CD8-positive, alpha-beta memory T cell (primary cell): ENCODE measurements around the gene SCAP. TPM values are rescaled to one million over a fixed set of nuclear protein-coding genes. Genes with fewer than 3 reads are reported as not detected.
"Not testable (repeated sequence)": the region's sequence is repeated elsewhere in the genome, so short reads cannot be mapped to it uniquely, and the experiment has no call there.

ENCODE experiments used
- CTCF ChIA-PET: fragments of 350-600 bp; sonication (Branson Sonifier 250); formaldehyde crosslinking; loops from one replicate; lab custom pipeline; 2021; ENCODE audit warnings: antibody characterized with exemption; lab: Charles Lee
- POLR2A ChIA-PET: fragments of 350-600 bp; sonication (Branson Sonifier 250); formaldehyde crosslinking; loops from one replicate; lab custom pipeline; 2021; ENCODE audit warnings: antibody characterized with exemption; lab: Charles Lee
- DNase-seq, 5 donors: peaks; one replicate each; pipeline versions ENCODE4 v3.0.0 to v3.0.0-alpha.2; 2020 to 2022; ENCODE audit warnings: mixed read lengths in 1 of 5
- H3K27ac ChIP-seq: one replicate; pipeline ENCODE4 v1.7.0; 2013; ENCODE audit warnings: low read depth, mild to moderate bottlenecking, low read length, moderate library complexity
- H3K27me3 ChIP-seq: 2 replicates; pipeline ENCODE4 v1.7.0; 2013; ENCODE audit warnings: low read length, mild to moderate bottlenecking; ENCODE audit not compliant: insufficient read depth, poor library complexity, severe bottlenecking
- H3K36me3 ChIP-seq: 2 replicates; pipeline ENCODE4 v1.7.0; 2013; ENCODE audit warnings: mild to moderate bottlenecking, low read length, moderate library complexity; ENCODE audit not compliant: insufficient read depth
- H3K4me1 ChIP-seq: 2 replicates; pipeline ENCODE4 v1.7.0; 2013; ENCODE audit warnings: mild to moderate bottlenecking, low read length, moderate library complexity; ENCODE audit not compliant: insufficient read depth
- H3K4me3 ChIP-seq: 2 replicates; pipeline ENCODE4 v1.7.0; 2013; ENCODE audit warnings: mild to moderate bottlenecking, low read length
- H3K9me3 ChIP-seq: 2 replicates; pipeline ENCODE4 v1.7.0; 2013; ENCODE audit warnings: mild to moderate bottlenecking, low read length
- H3K27ac Mint-ChIP-seq, 8 donors: one replicate each; pipeline ENCODE4 v1.8.0; 2020 to 2021; ENCODE audit warnings: mixed read lengths in 8 of 8, mild to moderate bottlenecking in 6 of 8, inconsistent platforms in 3 of 8, moderate library complexity in 3 of 8
- H3K27me3 Mint-ChIP-seq, 2 donors: one replicate each; pipeline ENCODE4 v1.8.0; 2020 to 2021; ENCODE audit warnings: mixed read lengths in 2 of 2, mild to moderate bottlenecking in 1 of 2, moderate library complexity in 1 of 2
- H3K36me3 Mint-ChIP-seq, 3 donors: one replicate each; pipeline ENCODE4 v1.8.0; 2020 to 2021; ENCODE audit warnings: mixed read lengths in 3 of 3, inconsistent platforms in 1 of 3, mild to moderate bottlenecking in 1 of 3
- H3K4me1 Mint-ChIP-seq, 3 donors: one replicate each; pipeline ENCODE4 v1.8.0; 2020 to 2021; ENCODE audit warnings: mixed read lengths in 3 of 3, inconsistent platforms in 1 of 3, mild to moderate bottlenecking in 1 of 3
- H3K4me3 Mint-ChIP-seq, 7 donors: one replicate each; pipeline ENCODE4 v1.8.0; 2020 to 2021; ENCODE audit warnings: mixed read lengths in 7 of 7, mild to moderate bottlenecking in 6 of 7, moderate library complexity in 4 of 7, inconsistent platforms in 2 of 7
- H3K9me3 Mint-ChIP-seq, 5 donors: one replicate each; pipeline ENCODE4 v1.8.0; 2020 to 2022; ENCODE audit warnings: mixed read lengths in 5 of 5, mild to moderate bottlenecking in 3 of 5, moderate library complexity in 2 of 5, inconsistent platforms in 1 of 5
- polyA plus RNA-seq: library from polyadenylated mRNA; unstranded; fragments of 300-500 nt; fragmentation: Illumina TruSeq; gene quantifications from one replicate; pipeline ENCODE4 v1.2.3, GENCODE V29; 2021
- total RNA-seq, 2 experiments: library from RNA; stranded (reverse); gene quantifications; one replicate each; pipeline ENCODE4 v1.2.3, GENCODE V29; 2021

SCAP gene
- total and polyA plus RNA-seq, 3 experiments from 2014 or later, result 60.3 to 73.4 (median 66.4) TPM

DNA sequence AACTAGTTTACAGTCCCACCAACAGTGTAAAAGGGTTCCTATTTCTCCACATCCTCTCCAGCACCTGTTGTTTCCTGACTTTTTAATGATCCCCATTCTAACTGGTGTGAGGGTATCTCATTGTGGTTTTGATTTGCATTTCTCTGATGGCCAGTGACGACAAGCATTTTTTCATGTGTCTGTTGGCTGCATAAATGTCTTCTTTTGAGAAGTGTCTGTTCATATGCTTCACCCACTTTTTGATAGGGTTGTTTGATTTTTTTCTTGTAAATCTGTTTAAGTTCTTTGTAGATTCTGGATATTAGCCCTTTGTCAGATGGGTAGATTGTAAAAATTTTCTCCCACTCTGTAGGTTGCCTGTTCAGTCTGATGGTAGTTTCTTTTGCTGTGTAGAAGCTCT is 7.4 kb downstream of the SCAP start:
- H3K4me3 ChIP-seq, H3K4me3 Mint-ChIP-seq, H3K9me3 ChIP-seq, H3K27me3 ChIP-seq, H3K4me1 ChIP-seq, H3K27ac ChIP-seq, H3K36me3 ChIP-seq, H3K27me3 Mint-ChIP-seq, CTCF ChIA-PET, POLR2A ChIA-PET, H3K9me3 Mint-ChIP-seq, DNase-seq, H3K27ac Mint-ChIP-seq: not testable (repeated sequence)
- peaks cover 23 to 60% (median 50%) of the 10 kb centered on the region in 3 donors for H3K4me1 Mint-ChIP-seq
- peaks cover 14 to 22% (median 19%) of the 10 kb centered on the region in 3 donors for H3K36me3 Mint-ChIP-seq

DNA sequence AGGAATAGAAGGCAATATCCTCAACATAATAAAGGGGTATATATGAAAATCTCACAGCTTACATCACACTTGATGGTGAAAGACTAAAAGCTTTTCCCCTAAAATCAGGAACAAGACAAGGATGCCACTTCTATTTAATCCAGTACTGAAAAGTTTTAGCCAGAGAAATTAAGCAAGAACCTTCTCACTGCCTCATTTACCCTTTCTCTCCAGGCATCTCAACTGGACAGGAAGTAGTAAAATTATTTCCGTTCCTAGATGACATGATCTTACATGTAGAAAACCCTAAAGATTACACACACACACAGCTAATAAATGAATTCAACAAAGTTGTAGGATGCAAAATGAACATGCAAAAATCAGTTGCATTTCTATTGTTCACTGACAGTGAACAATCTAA is 11.2 kb downstream of the SCAP start:
- Mint-ChIP-seq H3K4me3 (no peak overlapping the region), H3K4me1 (peaks cover 25 to 59% (median 36%) of the 10 kb centered on the region in 3 donors), H3K36me3 (peaks cover 13 to 29% (median 26%) of the 10 kb centered on the region in 3 donors), H3K27ac (peak overlapping the region in 1 of 8 donors; percentile 35), H3K9me3 (peaks cover under 1 to 5% (median 4%) of the 10 kb centered on the region in 5 donors), H3K27me3 (no peaks in the 10 kb centered on the region)
- no peaks in the 10 kb centered on the region for H3K9me3 ChIP-seq
- CTCF ChIA-PET, result interaction anchor here (1.4 kb wide), 1 partner anchor 42 kb away, joined by 3 read pairs; no protein-coding TSS in a partner anchor
- no peaks in the 10 kb centered on the region for H3K36me3 ChIP-seq
- H3K27ac ChIP-seq, result no peak overlapping the region
- no peak for DNase-seq
- no peaks in the 10 kb centered on the region for H3K27me3 ChIP-seq
- POLR2A ChIA-PET, result no interaction called here
- H3K4me1 ChIP-seq, result no peaks in the 10 kb centered on the region
- no peak overlapping the region for H3K4me3 ChIP-seq

DNA sequence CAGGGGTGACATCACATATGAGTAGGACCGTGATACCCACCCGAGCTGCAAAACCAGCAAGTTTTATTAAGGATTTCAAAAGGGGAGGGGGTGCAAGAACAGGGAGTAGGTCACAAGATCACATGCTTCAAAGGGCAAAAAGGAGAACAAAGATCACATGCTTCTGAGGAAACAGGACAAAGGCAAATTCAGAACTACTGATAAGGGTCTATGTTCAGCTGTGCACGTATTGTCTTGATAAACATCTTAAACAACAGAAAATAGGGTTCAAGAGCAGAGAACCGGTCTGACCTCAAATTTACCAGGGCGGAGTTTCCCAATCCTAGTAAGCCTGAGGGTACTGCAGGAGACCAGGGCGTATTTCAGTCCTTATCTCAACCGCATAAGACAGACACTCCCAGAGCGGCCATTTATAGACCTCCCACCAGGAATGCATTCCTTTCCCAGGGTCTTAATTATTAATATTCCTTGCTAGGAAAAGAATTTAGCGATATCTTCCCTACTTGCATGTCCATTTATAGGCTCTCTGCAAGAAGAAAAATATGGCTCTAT is 16.1 kb downstream of the SCAP start:
- CTCF ChIA-PET, POLR2A ChIA-PET, H3K36me3 ChIP-seq, H3K9me3 ChIP-seq, H3K4me3 Mint-ChIP-seq, H3K27me3 ChIP-seq, H3K27me3 Mint-ChIP-seq, H3K4me1 ChIP-seq, H3K27ac Mint-ChIP-seq, H3K27ac ChIP-seq, DNase-seq, H3K4me3 ChIP-seq: not testable (repeated sequence)
- Mint-ChIP-seq H3K9me3 (peaks cover 4 to 10% (median 5%) of the 10 kb centered on the region in 5 donors), H3K36me3 (peaks cover 6 to 20% (median 16%) of the 10 kb centered on the region in 3 donors), H3K4me1 (peaks cover 24 to 51% (median 38%) of the 10 kb centered on the region in 3 donors)

- H3K4me1 Mint-ChIP-seq, result peaks cover 26 to 55% (median 44%) of the 10 kb centered on the region in 3 donors
- H3K4me3 ChIP-seq, result no peak overlapping the region
- H3K36me3 ChIP-seq, result no peaks in the 10 kb centered on the region
- no peaks in the 10 kb centered on the region for H3K27me3 Mint-ChIP-seq
- ChIA-PET CTCF (interaction anchor here (1.0 to 1.1 kb wide), 2 partner anchors 24 to 36 kb away, joined by 3 read pairs; no protein-coding TSS in a partner anchor), POLR2A (no interaction called here)
- H3K4me3 Mint-ChIP-seq, result no peak overlapping the region
- H3K27ac ChIP-seq, result no peak overlapping the region
- peaks cover 8 to 15% (median 13%) of the 10 kb centered on the region in 3 donors for H3K36me3 Mint-ChIP-seq
- H3K27ac Mint-ChIP-seq, result peak overlapping the region in 3 of 8 donors; percentile 32 to 57 (median 42)
- no peaks in the 10 kb centered on the region for H3K9me3 ChIP-seq
- H3K4me1 ChIP-seq, result no peaks in the 10 kb centered on the region
- no peak for DNase-seq
- no peaks in the 10 kb centered on the region for H3K27me3 ChIP-seq
- peaks cover 4 to 10% (median 5%) of the 10 kb centered on the region in 5 donors for H3K9me3 Mint-ChIP-seq
Observed at GRCh38 chr3:47456984-47457383, 18.8 kb downstream of the SCAP start.

DNA sequence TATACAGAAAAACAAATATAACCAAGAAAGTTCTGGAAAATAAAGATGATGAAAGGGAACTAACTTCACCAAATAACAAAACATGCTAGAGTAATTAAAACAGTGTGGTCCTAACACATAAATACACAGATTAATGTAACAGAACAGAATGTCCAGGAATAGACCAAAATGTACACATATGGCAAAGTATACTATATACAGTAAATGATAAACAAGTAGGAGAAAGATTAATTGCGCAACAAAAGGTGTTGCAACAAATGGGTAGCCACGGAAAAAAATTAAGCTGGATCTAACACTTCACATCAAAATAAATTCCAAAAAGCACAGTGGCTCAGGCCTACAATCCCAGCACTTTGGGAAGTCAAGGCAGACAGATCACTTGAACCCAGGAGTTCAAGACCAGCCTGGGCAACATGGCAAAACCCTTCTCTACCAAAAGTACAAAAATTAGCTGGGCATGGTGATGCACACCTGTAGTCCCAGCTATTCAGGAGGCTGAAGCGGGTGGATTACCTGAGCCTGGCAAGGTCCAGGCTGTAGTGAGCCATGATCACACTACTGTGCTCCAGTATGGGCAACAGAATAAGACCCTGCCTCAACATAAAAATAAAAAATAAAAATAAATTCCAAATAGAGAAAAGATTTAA is 19.8 kb downstream of the SCAP start:
- no peaks in the 10 kb centered on the region for H3K36me3 ChIP-seq
- DNase-seq, result no peak
- no peaks in the 10 kb centered on the region for H3K4me1 ChIP-seq
- POLR2A ChIA-PET, result no interaction called here
- Mint-ChIP-seq H3K4me1 (peaks cover 26 to 50% (median 47%) of the 10 kb centered on the region in 3 donors), H3K4me3 (no peak overlapping the region), H3K27ac (peak overlapping the region in 2 of 8 donors; percentile 1 to 61), H3K36me3 (peaks cover 7 to 11% (median 10%) of the 10 kb centered on the region in 3 donors), H3K27me3 (no peaks in the 10 kb centered on the region), H3K9me3 (peaks cover 4 to 10% (median 5%) of the 10 kb centered on the region in 5 donors)
- H3K9me3 ChIP-seq, result no peaks in the 10 kb centered on the region
- no peak overlapping the region for H3K27ac ChIP-seq
- H3K4me3 ChIP-seq, result no peak overlapping the region
- H3K27me3 ChIP-seq, result no peaks in the 10 kb centered on the region
- CTCF ChIA-PET, result no interaction called here

DNA sequence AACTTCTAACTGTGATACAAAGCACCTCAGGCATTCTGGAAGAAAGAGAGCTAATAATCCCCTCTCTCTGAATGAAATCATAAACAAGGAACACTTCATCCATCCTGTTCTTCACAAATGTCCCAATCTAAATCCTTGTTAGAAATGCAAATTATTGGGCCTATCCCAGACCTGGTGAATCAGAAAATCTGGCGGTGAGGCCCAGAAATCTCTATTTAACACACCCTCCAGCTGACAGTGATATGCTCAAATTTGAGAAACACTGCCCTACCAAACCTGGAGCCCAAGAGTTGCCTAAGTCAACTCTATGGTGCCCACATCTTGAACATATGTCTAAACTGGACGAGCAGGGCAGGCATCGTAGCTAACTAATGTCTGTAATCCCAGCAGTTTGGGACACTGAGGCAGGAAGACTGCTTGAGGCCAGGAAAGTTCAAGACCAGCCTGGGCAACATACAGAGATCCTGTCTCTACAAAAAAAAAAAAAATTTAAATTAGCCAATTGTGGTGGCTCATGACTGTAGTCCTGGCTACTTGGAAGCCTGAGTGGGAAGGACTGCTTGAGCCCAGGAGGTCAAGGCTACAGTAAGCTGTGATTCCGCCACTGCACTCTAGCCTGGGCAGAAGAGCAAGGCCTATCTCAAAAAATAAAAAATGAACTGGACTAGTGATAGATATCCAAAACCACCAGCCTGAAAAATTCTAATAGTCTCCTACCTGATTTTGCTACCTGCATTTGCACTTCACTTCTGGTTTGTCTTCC is 23.1 kb downstream of the SCAP start:
- H3K27me3 ChIP-seq, result no peaks in the 10 kb centered on the region
- Mint-ChIP-seq H3K9me3 (no peaks in the 10 kb centered on the region), H3K36me3 (peaks cover 3 to 15% (median 6%) of the 10 kb centered on the region in 3 donors), H3K27ac (peak overlapping the region in 3 of 8 donors; percentile 25 to 78 (median 25)), H3K27me3 (no peaks in the 10 kb centered on the region), H3K4me3 (no peak overlapping the region), H3K4me1 (peaks cover 31 to 58% (median 51%) of the 10 kb centered on the region in 3 donors)
- no peaks in the 10 kb centered on the region for H3K36me3 ChIP-seq
- ChIA-PET CTCF (no interaction called here), POLR2A (no interaction called here)
- H3K4me1 ChIP-seq, result no peaks in the 10 kb centered on the region
- H3K9me3 ChIP-seq, result no peaks in the 10 kb centered on the region
- no peak overlapping the region for H3K27ac ChIP-seq
- DNase-seq, result no peak
- no peak overlapping the region for H3K4me3 ChIP-seq

GRCh38 chr3:47444103-47444502 is 31.6 kb downstream of the SCAP start:
- Histone ChIP-seq H3K36me3 (peaks cover 25% of the 10 kb centered on the region), H3K4me3 (no peak overlapping the region), H3K27me3 (no peaks in the 10 kb centered on the region), H3K27ac (no peak overlapping the region), H3K9me3 (no peaks in the 10 kb centered on the region), H3K4me1 (no peaks in the 10 kb centered on the region)
- no peak overlapping the region for H3K4me3 Mint-ChIP-seq
- no peaks in the 10 kb centered on the region for H3K9me3 Mint-ChIP-seq
- ChIA-PET POLR2A (no interaction called here), CTCF (no interaction called here)
- peaks cover 19 to 37% (median 20%) of the 10 kb centered on the region in 3 donors for H3K4me1 Mint-ChIP-seq
- no peaks in the 10 kb centered on the region for H3K27me3 Mint-ChIP-seq
- peak overlapping the region in 5 of 8 donors; percentile 13 to 68 (median 33) for H3K27ac Mint-ChIP-seq
- no peak for DNase-seq
- peaks cover 11 to 45% (median 16%) of the 10 kb centered on the region in 3 donors for H3K36me3 Mint-ChIP-seq

DNA sequence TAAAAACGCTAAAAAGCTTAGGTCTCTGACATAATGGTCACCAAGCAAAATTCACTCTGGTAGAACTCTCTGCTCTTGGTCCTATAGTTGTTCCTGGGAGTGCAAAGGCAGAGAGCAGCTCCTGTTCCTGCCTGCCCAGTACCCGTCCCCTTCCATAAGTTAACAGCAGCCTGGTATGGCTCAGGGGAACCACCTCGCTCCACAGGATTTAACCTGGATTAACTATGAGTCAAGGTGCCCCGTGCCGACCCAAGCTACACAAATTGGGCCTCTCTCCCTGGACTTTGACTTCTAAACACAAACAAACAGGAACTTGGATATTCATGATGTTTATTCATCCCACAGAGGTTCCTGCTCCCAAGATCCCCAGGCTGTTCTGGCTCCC is 32.1 kb downstream of the SCAP start:
- Histone ChIP-seq H3K36me3 (peaks cover 30% of the 10 kb centered on the region), H3K4me3 (no peak overlapping the region), H3K27me3 (no peaks in the 10 kb centered on the region), H3K27ac (no peak overlapping the region), H3K9me3 (no peaks in the 10 kb centered on the region), H3K4me1 (no peaks in the 10 kb centered on the region)
- Mint-ChIP-seq H3K36me3 (peaks cover 7 to 50% (median 19%) of the 10 kb centered on the region in 3 donors), H3K27ac (peak overlapping the region in 5 of 8 donors; percentile 13 to 77 (median 38)), H3K4me3 (no peak overlapping the region), H3K27me3 (no peaks in the 10 kb centered on the region), H3K9me3 (no peaks in the 10 kb centered on the region), H3K4me1 (peaks cover 17 to 32% (median 17%) of the 10 kb centered on the region in 3 donors)
- POLR2A ChIA-PET, result no interaction called here
- CTCF ChIA-PET, result no interaction called here
- no peak for DNase-seq
